ENCODE measurements around the gene PAX5. TPM values are rescaled to one million over a fixed set of nuclear protein-coding genes. Genes with fewer than 3 reads are reported as not detected.

PAX5 gene
- polyA plus RNA-seq, 1 of the 3 experiments (the other 2 are of a cell fraction): 0.05 TPM

GRCh38 chr9:37034938-37035647, 1.0 kb upstream of the PAX5 start (continued):
- TF ChIP-seq GABPA (IDR thresholded peaks at IDR 0.05; ENCODE audit: low read depth): no peak

- Histone ChIP-seq H3K9me3 (no peaks in the 10 kb centered on the region), H4K20me1 (ENCODE audit: insufficient read depth) (no peaks in the 10 kb centered on the region), H3K36me3 (replicated peaks in 1 of 2; ENCODE audit: control insufficient read depth in 1 of 2, insufficient read depth in 2 of 2, low read length in 1 of 2) (no peaks in the 10 kb centered on the region), H3K9me2 (no peaks in the 10 kb centered on the region), H3K9ac (no peak overlapping the region), H3K4me3 (ENCODE audit: low read depth in 2 of 2, low read length in 1 of 2) (no peak overlapping the region; a peak in 1 of 4 replicates), H3K27me3 (ENCODE audit: insufficient read depth) (peaks cover 88% of the 10 kb centered on the region), H3K4me2 (0 out of 2 replicates have a peak overlapping the region, but pooled peaks have one; percentile 47), H3K27ac (ENCODE audit: low read depth in 2 of 2, low read length in 1 of 2) (no peak overlapping the region), H3F3A (replicated peaks; ENCODE audit: insufficient read depth) (no peaks in the 10 kb centered on the region), H3K4me1 (ENCODE audit: control insufficient read depth in 1 of 2, insufficient read depth in 2 of 2, low read depth in 1 of 2, low read length in 1 of 2) (peaks cover 3 to 11% of the 10 kb centered on the region in 2 experiments; a peak in 1 of 4 replicates), H2AFZ (ENCODE audit: low read depth) (no peak overlapping the region), H3K79me2 (ENCODE audit: insufficient read depth) (no peaks in the 10 kb centered on the region)
- peak; percentile 79 for DNase-seq
- WGBS (ENCODE audit: low lambda C conversion rate): 20% methylated on average over 17 of the region's 56 CpGs
- ChIA-PET CTCF (interaction anchor here (1.5 kb wide), 1 partner anchor 28 kb away, joined by 3 read pairs; no protein-coding TSS in a partner anchor), POLR2A (no interaction called here)
- TF ChIP-seq CTCF (IDR thresholded peaks at IDR 0.05) (peak; percentile 25; the same call in 1 of the 2 replicates), TCF12 (IDR thresholded peaks at IDR 0.05) (no peak)
Measured at GRCh38 chr9:37034305-37034937, 353 bp upstream of the PAX5 start.

- Histone ChIP-seq H3F3A (replicated peaks; ENCODE audit: insufficient read depth) (no peaks in the 10 kb centered on the region), H3K4me2 (no peak overlapping the region), H3K27ac (ENCODE audit: low read depth in 2 of 2, low read length in 1 of 2) (no peak overlapping the region), H3K36me3 (replicated peaks in 1 of 2; ENCODE audit: control insufficient read depth in 1 of 2, insufficient read depth in 2 of 2, low read length in 1 of 2) (no peaks in the 10 kb centered on the region), H3K79me2 (ENCODE audit: insufficient read depth) (no peaks in the 10 kb centered on the region), H3K9me2 (no peaks in the 10 kb centered on the region), H3K27me3 (ENCODE audit: insufficient read depth) (peaks cover 77% of the 10 kb centered on the region), H3K4me1 (ENCODE audit: control insufficient read depth in 1 of 2, insufficient read depth in 2 of 2, low read depth in 1 of 2, low read length in 1 of 2) (peaks cover 3 to 11% of the 10 kb centered on the region in 2 experiments; a peak in 1 of 4 replicates), H2AFZ (ENCODE audit: low read depth) (no peak overlapping the region), H4K20me1 (ENCODE audit: insufficient read depth) (no peaks in the 10 kb centered on the region), H3K4me3 (ENCODE audit: low read depth in 2 of 2, low read length in 1 of 2) (no peak overlapping the region), H3K9me3 (no peaks in the 10 kb centered on the region), H3K9ac (no peak overlapping the region)
- no peak for DNase-seq
- 52% methylated on average over 6 of the region's 6 CpGs for WGBS (ENCODE audit: low lambda C conversion rate)
- CTCF ChIA-PET: no interaction called here
- POLR2A ChIA-PET: no interaction called here
- TF ChIP-seq CHD2 (IDR thresholded peaks at IDR 0.05; ENCODE audit: low read length, partially characterized antibody): no peak
- TF ChIP-seq EZH2phosphoT487 (IDR thresholded peaks at IDR 0.05; ENCODE audit: borderline replicate concordance, low read depth): no peak
- TF ChIP-seq IRF3 (IDR thresholded peaks at IDR 0.05; ENCODE audit: low read depth, low read length): no peak
- no peak for TF ChIP-seq USF2 (IDR thresholded peaks at IDR 0.05; ENCODE audit: borderline replicate concordance, low read depth, low read length)
- TF ChIP-seq JUND (IDR thresholded peaks at IDR 0.05): no peak
- TF ChIP-seq REST (IDR thresholded peaks at IDR 0.05; ENCODE audit: low read depth, low read length): no peak
- no peak for TF ChIP-seq FOXJ3 (CRISPR knock-in tag; IDR thresholded peaks at IDR 0.05)
- no peak for TF ChIP-seq RXRA (IDR thresholded peaks at IDR 0.05; ENCODE audit: borderline replicate concordance, low read depth)
- TF ChIP-seq RFX5 (IDR thresholded peaks at IDR 0.05; ENCODE audit: low read length): no peak
- no peak for TF ChIP-seq EP300 (IDR thresholded peaks at IDR 0.05; ENCODE audit: borderline replicate concordance in 1 of 2, low read depth in 1 of 2, low read length in 1 of 2)
Measured at GRCh38 chr9:37033141-37033540, 927 bp downstream of the PAX5 start.
